H1 (cell line): ENCODE results near the gene HTRA1. TPM values are rescaled to one million over a fixed set of nuclear protein-coding genes. Genes with fewer than 3 reads are reported as not detected.

Experiments used
- CTCF ChIA-PET: fragments of 300-600 bp; sonication (Branson Sonifier 250); formaldehyde crosslinking; loops from one replicate; lab custom pipeline; 2021; ENCODE audit not compliant: partially characterized antibody; lab: Charles Lee
- POLR2A ChIA-PET: fragments of 300-600 bp; sonication (Branson Sonifier 250); formaldehyde crosslinking; loops from one replicate; lab custom pipeline; 2021; ENCODE audit warnings: inconsistent platforms; ENCODE audit not compliant: partially characterized antibody; lab: Charles Lee
- DNase-seq, 2 experiments: peaks; one replicate each; pipeline versions ENCODE4 v3.0.0 to v3.0.0-alpha.2; 2010 to 2022; ENCODE audit warnings: low spot score in 2 of 2, low read depth in 1 of 2, mixed read lengths in 1 of 2
- FAIRE-seq: peaks from 2 replicates; lab custom pipeline; 2011; peaks lifted over from hg19 to GRCh38; lab: Jason Lieb, UNC
- H2AFZ ChIP-seq: 2 replicates; pipeline ENCODE4 v1.8.1; 2012; ENCODE audit warnings: low read length, inconsistent platforms
- H2AK5ac ChIP-seq: 2 replicates; pipeline ENCODE4 v1.6.1; 2013; ENCODE audit warnings: low read depth, low read length
- H2BK120ac ChIP-seq: replicated peaks from 2 replicates; pipeline ENCODE3; 2013; ENCODE audit warnings: low read depth, low read length, inconsistent platforms
- H2BK12ac ChIP-seq: 2 replicates; pipeline ENCODE4 v1.6.1; 2013; ENCODE audit warnings: low read depth, low read length
- H2BK15ac ChIP-seq: 2 replicates; pipeline ENCODE4 v1.6.1; 2013; ENCODE audit warnings: low read length
- H2BK20ac ChIP-seq: 2 replicates; pipeline ENCODE4 v1.6.1; 2013; ENCODE audit warnings: low read length
- H2BK5ac ChIP-seq: 2 replicates; pipeline ENCODE4 v1.6.1; 2013; ENCODE audit warnings: low read depth, low read length
- H3K14ac ChIP-seq: 2 replicates; pipeline ENCODE4 v1.6.1; 2013; ENCODE audit warnings: inconsistent platforms; ENCODE audit not compliant: insufficient read length
- H3K18ac ChIP-seq: 2 replicates; pipeline ENCODE4 v1.6.1; 2013; ENCODE audit warnings: low read length; ENCODE audit errors: extremely low read depth
- H3K23ac ChIP-seq: 2 replicates; pipeline ENCODE4 v1.6.1; 2013; ENCODE audit warnings: inconsistent platforms; ENCODE audit not compliant: insufficient read length
- H3K23me2 ChIP-seq: 2 replicates; pipeline ENCODE4 v1.6.1; 2013; ENCODE audit warnings: low read depth, low read length
- H3K27ac ChIP-seq: 2 replicates; pipeline ENCODE4 v1.6.1; 2011; ENCODE audit warnings: low read depth, low read length, inconsistent platforms
- H3K27me3 ChIP-seq, 4 experiments: replicated peaks in 1 of 4; 1 replicate in 1 of 4; 2 replicates in 3 of 4; pipeline versions ENCODE4 v1.6.1 to v1.8.1; 2011 to 2013; ENCODE audit warnings: low read length in 3 of 4, mild to moderate bottlenecking in 3 of 4, inconsistent platforms in 2 of 4, mixed read lengths in 2 of 4, moderate library complexity in 1 of 4; ENCODE audit not compliant: control insufficient read depth in 3 of 4, insufficient read depth in 3 of 4; ENCODE audit errors: extremely low read depth in 1 of 4
- H3K36me3 ChIP-seq, 4 experiments: 2 replicates each; pipeline versions ENCODE4 v1.6.1 to v1.8.1; 2011 to 2013; ENCODE audit warnings: mild to moderate bottlenecking in 4 of 4, low read length in 3 of 4, moderate library complexity in 2 of 4, control low read depth in 1 of 4, inconsistent platforms in 1 of 4; ENCODE audit not compliant: insufficient read depth in 4 of 4, control insufficient read depth in 2 of 4
- H3K4ac ChIP-seq: replicated peaks from 2 replicates; pipeline ENCODE3; 2013; ENCODE audit warnings: low read length, low read depth, mixed read lengths, inconsistent platforms; ENCODE audit not compliant: insufficient read length
- H3K4me1 ChIP-seq, 4 experiments: replicated peaks in 1 of 4; 1 replicate in 1 of 4; 2 replicates in 3 of 4; pipeline versions ENCODE4 v1.6.1 to v1.8.1; 2011 to 2013; ENCODE audit warnings: low read length in 3 of 4, inconsistent platforms in 2 of 4, mixed read lengths in 1 of 4; ENCODE audit not compliant: insufficient read depth in 4 of 4, control insufficient read depth in 3 of 4
- H3K4me2 ChIP-seq, 2 experiments: 2 replicates each; pipeline versions ENCODE4 v1.6.1 to v1.8.1; 2011 to 2013; ENCODE audit warnings: low read depth in 2 of 2, low read length in 2 of 2, control low read depth in 1 of 2, inconsistent platforms in 1 of 2, mild to moderate bottlenecking in 1 of 2; ENCODE audit not compliant: insufficient read depth in 1 of 2
- H3K4me3 ChIP-seq, 4 experiments: fragments of 200-600, 300-600 bp in 1 of 4; sonication (generic), shearing (Covaris generic), sonication (Bioruptor Twin) in 1 of 4; 2 replicates each; pipeline versions ENCODE4 v1.5.1 to v1.8.1; 2011 to 2016; ENCODE audit warnings: low read length in 4 of 4, low read depth in 3 of 4, control low read depth in 2 of 4, inconsistent platforms in 2 of 4, mild to moderate bottlenecking in 2 of 4, mixed read lengths in 1 of 4, moderate library complexity in 1 of 4; ENCODE audit not compliant: insufficient read depth in 2 of 4; ENCODE audit errors: extremely low read depth in 1 of 4
- H3K56ac ChIP-seq: replicated peaks from 2 replicates; pipeline ENCODE3; 2013; ENCODE audit warnings: low read depth, mild to moderate bottlenecking, mixed read lengths, low read length, inconsistent platforms; ENCODE audit not compliant: insufficient read length
- H3K79me1 ChIP-seq: 2 replicates; pipeline ENCODE4 v1.6.1; 2013; ENCODE audit warnings: low read depth, low read length, control low read depth
- H3K79me2 ChIP-seq, 2 experiments: 2 replicates each; pipeline versions ENCODE4 v1.6.1 to v1.8.1; 2012 to 2013; ENCODE audit warnings: low read length in 2 of 2, mild to moderate bottlenecking in 2 of 2, inconsistent platforms in 1 of 2; ENCODE audit not compliant: insufficient read depth in 2 of 2, control insufficient read depth in 1 of 2
- H3K9ac ChIP-seq, 4 experiments: replicated peaks in 1 of 4; 1 replicate in 1 of 4; 2 replicates in 3 of 4; pipeline versions ENCODE4 v1.6.1 to v1.8.1; 2011 to 2013; ENCODE audit warnings: low read depth in 3 of 4, low read length in 3 of 4, control low read depth in 2 of 4, mild to moderate bottlenecking in 2 of 4, moderate library complexity in 2 of 4, inconsistent platforms in 1 of 4; ENCODE audit errors: extremely low read depth in 1 of 4
- H3K9me3 ChIP-seq, 2 experiments: 2 replicates each; pipeline versions ENCODE4 v1.6.1 to v1.8.1; 2012 to 2013; ENCODE audit warnings: mild to moderate bottlenecking in 2 of 2, moderate library complexity in 2 of 2, control low read depth in 1 of 2, inconsistent platforms in 1 of 2, low read depth in 1 of 2, low read length in 1 of 2, mixed read lengths in 1 of 2; ENCODE audit not compliant: insufficient read depth in 2 of 2
- H4K20me1 ChIP-seq, 2 experiments: replicated peaks in 1 of 2; 2 replicates each; pipeline versions ENCODE3 to v1.8.1; 2011 to 2013; ENCODE audit warnings: inconsistent platforms in 2 of 2, low read length in 2 of 2, mild to moderate bottlenecking in 1 of 2; ENCODE audit not compliant: insufficient read depth in 2 of 2, control insufficient read depth in 1 of 2
- H4K5ac ChIP-seq: 2 replicates; pipeline ENCODE4 v1.6.1; 2013; ENCODE audit warnings: low read length, low read depth, mixed read lengths, inconsistent platforms; ENCODE audit not compliant: insufficient read length
- H4K8ac ChIP-seq: 2 replicates; pipeline ENCODE4 v1.8.0; 2013; ENCODE audit warnings: mild to moderate bottlenecking, moderate library complexity, low read length, inconsistent platforms; ENCODE audit not compliant: insufficient read depth; ENCODE audit errors: extremely low read depth
- H4K91ac ChIP-seq: replicated peaks from 2 replicates; pipeline ENCODE3; 2013; ENCODE audit warnings: low read length, mixed read lengths, inconsistent platforms; ENCODE audit not compliant: insufficient read length
- EP300 ChIP-seq, 2 experiments: IDR thresholded peaks; 1 replicate in 1 of 2; 2 replicates in 1 of 2; pipeline ENCODE4 v1.6.1; 2011 to 2012; ENCODE audit warnings: low read depth in 2 of 2, low read length in 2 of 2, mild to moderate bottlenecking in 2 of 2, borderline replicate concordance in 1 of 2, inconsistent platforms in 1 of 2, moderate library complexity in 1 of 2
- KDM1A ChIP-seq: fragments of 200-600, 300-600 bp; sonication (generic); IDR thresholded peaks from 2 replicates; pipeline ENCODE4 v1.7.1; 2016; ENCODE audit warnings: mild to moderate bottlenecking, low read length, borderline replicate concordance
- MAX ChIP-seq: IDR thresholded peaks from 2 replicates; pipeline ENCODE4 v1.6.1; 2012; ENCODE audit warnings: inconsistent platforms
- WGBS, 2 experiments: shearing (Covaris generic) in 1 of 2; methylation state at CpG; one replicate each; pipeline versions ENCODE4 v1.1.6 to v1.1.7; 2013 to 2015; ENCODE audit warnings: low lambda C conversion rate in 2 of 2, mixed read lengths in 2 of 2, inconsistent platforms in 1 of 2, low coverage in 1 of 2, missing lambda C conversion rate in 1 of 2; ENCODE audit not compliant: insufficient replicate concordance in 2 of 2, insufficient coverage in 1 of 2, insufficient read length in 1 of 2; ENCODE audit errors: extremely low coverage in 1 of 2, missing lambda C conversion rate in 1 of 2; 5-methylcytosine and 5-hydroxymethylcytosine counted together
- polyA plus RNA-seq, 7 experiments: library from polyadenylated mRNA; depleted of rRNA in 3 of 7; stranded (reverse) in 5 of 7; unstranded in 2 of 7; fragments of >200 nt in 5 of 7; fragments of 200-250 nt in 2 of 7; gene quantifications; 1 replicate in 5 of 7; 2 replicates in 1 of 7; 4 replicates in 1 of 7; pipeline versions ENCODE4 v1.2.1 to v1.2.3, GENCODE V29; 2011 to 2013; ENCODE audit warnings: missing spikeins in 2 of 7, mixed read lengths in 2 of 7
- total RNA-seq: library from RNA; stranded (reverse); fragmentation: NEBNext Ultra II Directional; extraction: Animal tissue kit (Norgen Biotek cat#: 25700); gene quantifications from 2 replicates; pipeline ENCODE4 v1.2.1, GENCODE V29; 2021

HTRA1 gene
- total and polyA plus RNA-seq, 2 of the 8 experiments (the other 6 are each of a cell fraction or from before 2014, with no cell fraction given), result 15.8 to 20.1 TPM

GRCh38 chr10:122459561-122460273, 1.6 kb upstream of the HTRA1 start:
- Histone ChIP-seq H3K23ac (no peak overlapping the region), H3K4ac (no peak overlapping the region), H3K23me2 (peaks cover 17% of the 10 kb centered on the region; the same call in 1 of the 2 replicates), H2AFZ (peak overlapping the region; percentile 60; the same call in 1 of the 2 replicates), H3K4me3 (no peak overlapping the region), H4K5ac (no peak overlapping the region), H2BK15ac (no peak overlapping the region), H3K4me2 (no peak overlapping the region; a peak in 1 of 4 replicates), H4K91ac (no peak overlapping the region), H4K20me1 (peaks cover 3% of the 10 kb centered on the region in 2 experiments), H2BK120ac (no peak overlapping the region), H3K79me2 (no peaks in the 10 kb centered on the region), H3K27ac (no peak overlapping the region), H2BK12ac (no peak overlapping the region), H3K36me3 (peaks cover 0 to 6% (median 0%) of the 10 kb centered on the region in 4 experiments; a peak in 1 of 8 replicates), H3K18ac (no peak overlapping the region), H3K79me1 (no peaks in the 10 kb centered on the region), H3K4me1 (peaks cover 0 to 20% (median 5%) of the 10 kb centered on the region in 4 experiments; a peak in 6 of 7 replicates), H2AK5ac (no peak overlapping the region), H2BK5ac (no peak overlapping the region), H3K14ac (no peak overlapping the region), H3K9me3 (no peaks in the 10 kb centered on the region), H4K8ac (no peak overlapping the region), H3K27me3 (peaks cover 25 to 47% (median 41%) of the 10 kb centered on the region in 4 experiments), H3K56ac (no peak overlapping the region), H3K9ac (no peak overlapping the region), H2BK20ac (no peak overlapping the region)
- 62% methylated on average over 14 of the region's 14 CpGs; no CpG with 5 or more reads in 1 of the 2 experiments for WGBS, 2 experiments
- DNase-seq (no peak), FAIRE-seq (no peak)
- TF ChIP-seq MAX (no peak), KDM1A (no peak), EP300 (IDR thresholded peaks at IDR 0.05; ENCODE audit: borderline replicate concordance in 1 of 2, low read depth in 2 of 2, low read length in 2 of 2) (peak in 1 of 2 experiments; percentile 28; a peak in 1 of 3 replicates)
- POLR2A ChIA-PET, result no interaction called here
- CTCF ChIA-PET, result interaction anchor here (1.1 to 3.7 kb wide), 3 partner anchors 91 to 161 kb away, joined by 3 to 12 read pairs (median 4); no protein-coding TSS in a partner anchor
